Heart left ventricle (tissue), 13 donors: ENCODE measurements around the gene PABPC1L.

Experiments
- POLR2A ChIP-seq, 2 donors: fragments of 450-650 bp; IDR thresholded peaks; one replicate each; pipeline ENCODE4 v1.6.1; 2017; ENCODE audit warnings: antibody characterized with exemption in 2 of 2, mild to moderate bottlenecking in 2 of 2, moderate library complexity in 2 of 2
- TF ChIP-seq, protein P1 (sequence below), 12 donors: fragments of 200-600 bp; sonication (generic) in 4 of 12; IDR thresholded peaks; one replicate each; pipeline versions ENCODE4 v1.5.0 to v1.8.0; 2018 to 2022; ENCODE audit warnings: antibody characterized with exemption in 12 of 12, mild to moderate bottlenecking in 5 of 12
- donor health status: ischemic (EF 13 %, LVEDD 7.1; RV severe dilation, severe dysfunction).
- donor health status: DM: no; HTN: yes; CAD: no.
- donor health status: DM: no; HTN: no; CAD: no.
- donor health status: ischemic (EF 25% LVEDD 6.9; RV normal size, moderate dysfunction).
- donor health status: ischemic (EF 25% LVEDD 5.7; RV mildly dilated, moderate dysfunction).
- donor health status: ischemic (EF 35%, LVEDD 5.7; RV mildly dilated, moderate dysfunction).
- donor health status: nonischemic (EF 11% LVEDD 7.7; RV severe dilation, severe dysfunction).
- donor health status: DM: yes; HTN: yes; CAD: no.
- donor health status: PGD.
- donor health status: ischemic (EF 29% LVEDD 5.4; RV normal size, mild dysfunction).
- donor health status: nonischemic (EF 23%, LVEDD 6.1; RV moderate dilation, normal function).

DNA sequence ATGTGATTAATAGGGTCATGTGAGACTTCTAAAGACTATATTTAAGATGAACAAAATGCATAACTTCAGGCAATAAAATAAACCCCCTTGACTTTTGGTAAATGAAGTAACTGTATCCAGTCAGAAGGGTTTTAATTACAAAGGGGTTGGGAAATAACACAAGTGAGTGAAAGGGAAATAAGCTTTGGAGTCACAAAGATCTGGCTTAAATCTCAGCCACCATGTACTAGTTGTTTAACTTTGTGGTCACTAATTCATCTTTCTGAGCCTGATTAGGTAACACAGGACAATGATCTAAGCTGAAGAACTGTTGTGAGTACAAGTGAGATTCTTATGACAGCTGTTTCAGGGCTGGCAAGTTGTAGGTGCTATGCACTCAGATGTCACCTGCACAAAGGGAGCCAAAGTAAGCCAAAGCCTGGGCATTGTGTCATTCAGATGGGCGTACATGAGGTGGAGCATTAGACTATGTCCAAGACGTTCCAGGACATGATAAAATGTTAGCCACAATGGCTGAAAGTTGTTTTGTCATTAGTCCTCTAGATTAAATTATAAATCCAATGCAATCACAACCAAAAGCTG is 36.5 kb downstream of the PABPC1L start:
- TF ChIP-seq, protein P1, sequence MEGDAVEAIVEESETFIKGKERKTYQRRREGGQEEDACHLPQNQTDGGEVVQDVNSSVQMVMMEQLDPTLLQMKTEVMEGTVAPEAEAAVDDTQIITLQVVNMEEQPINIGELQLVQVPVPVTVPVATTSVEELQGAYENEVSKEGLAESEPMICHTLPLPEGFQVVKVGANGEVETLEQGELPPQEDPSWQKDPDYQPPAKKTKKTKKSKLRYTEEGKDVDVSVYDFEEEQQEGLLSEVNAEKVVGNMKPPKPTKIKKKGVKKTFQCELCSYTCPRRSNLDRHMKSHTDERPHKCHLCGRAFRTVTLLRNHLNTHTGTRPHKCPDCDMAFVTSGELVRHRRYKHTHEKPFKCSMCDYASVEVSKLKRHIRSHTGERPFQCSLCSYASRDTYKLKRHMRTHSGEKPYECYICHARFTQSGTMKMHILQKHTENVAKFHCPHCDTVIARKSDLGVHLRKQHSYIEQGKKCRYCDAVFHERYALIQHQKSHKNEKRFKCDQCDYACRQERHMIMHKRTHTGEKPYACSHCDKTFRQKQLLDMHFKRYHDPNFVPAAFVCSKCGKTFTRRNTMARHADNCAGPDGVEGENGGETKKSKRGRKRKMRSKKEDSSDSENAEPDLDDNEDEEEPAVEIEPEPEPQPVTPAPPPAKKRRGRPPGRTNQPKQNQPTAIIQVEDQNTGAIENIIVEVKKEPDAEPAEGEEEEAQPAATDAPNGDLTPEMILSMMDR (IDR thresholded peaks at IDR 0.05) = no peak
- TF ChIP-seq POLR2A (IDR thresholded peaks at IDR 0.05) = no peak
